NT2/D1 (cell line): Measurements from ENCODE around the gene ZNF436.

Experiments
- SUZ12 ChIP-seq: IDR thresholded peaks from 2 replicates; pipeline ENCODE4 v1.6.1; 2011; ENCODE audit not compliant: insufficient read length, insufficient read depth; ENCODE audit errors: extremely low read depth
- YY1 ChIP-seq: IDR thresholded peaks from 2 replicates; pipeline ENCODE4 v1.6.1; 2011; ENCODE audit not compliant: insufficient read length, insufficient read depth

DNA sequence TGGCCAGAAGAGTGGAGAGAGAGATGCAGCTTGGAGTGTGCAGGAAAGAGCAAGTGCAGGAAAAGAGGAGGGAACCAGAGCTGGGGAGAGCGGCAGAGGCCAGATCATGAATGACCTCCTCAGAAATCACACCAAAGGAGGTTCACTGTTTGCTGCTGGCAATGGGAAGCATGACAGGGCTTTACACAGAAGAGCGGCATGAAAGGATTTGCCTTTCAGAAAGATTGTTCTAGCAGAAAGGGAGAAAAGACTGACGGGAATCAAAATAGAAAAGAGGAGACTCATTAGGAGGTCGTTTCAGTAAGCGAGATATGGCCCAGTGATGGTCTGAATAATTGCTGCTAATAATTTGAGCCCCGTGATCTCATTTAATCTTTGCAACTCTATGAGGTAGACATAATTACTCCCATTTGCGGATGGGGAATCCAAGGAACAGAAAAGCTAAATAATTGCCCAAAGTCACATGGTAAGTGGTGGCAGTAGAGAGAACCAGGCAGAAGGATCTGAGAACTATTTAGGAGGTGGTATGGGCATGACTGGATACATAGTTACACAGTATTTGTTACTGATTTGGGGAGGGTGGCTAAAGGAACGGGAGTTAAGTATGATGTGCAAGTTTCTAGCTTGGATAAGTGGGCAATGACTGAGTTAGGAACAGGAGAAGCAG, 13.0 kb downstream of the ZNF436 start:
- TF ChIP-seq YY1 (no peak), SUZ12 (no peak)
